Mesenchymal stem cell (in vitro differentiated cells and primary cell): Measurements from ENCODE around the gene OR7C2.

Experiments
- DNase-seq: peaks from one replicate; pipeline ENCODE4 v3.0.0-alpha.2; 2013
- H2AFZ ChIP-seq: one replicate; pipeline ENCODE4 v1.6.1; 2013; ENCODE audit warnings: low read depth, mild to moderate bottlenecking, control low read depth, inconsistent platforms, low read length, moderate library complexity
- H2AK5ac ChIP-seq: 2 replicates; pipeline ENCODE4 v1.6.1; 2013; ENCODE audit warnings: low read length, moderate library complexity, mild to moderate bottlenecking, inconsistent platforms; ENCODE audit not compliant: severe bottlenecking
- H2BK120ac ChIP-seq: one replicate; pipeline ENCODE4 v1.6.1; 2013; ENCODE audit warnings: low read depth, mild to moderate bottlenecking, inconsistent platforms, low read length, moderate library complexity
- H2BK12ac ChIP-seq, 2 experiments: one replicate each; pipeline ENCODE4 v1.6.1; 2013; ENCODE audit warnings: inconsistent platforms in 2 of 2, low read length in 2 of 2, mild to moderate bottlenecking in 2 of 2, moderate library complexity in 2 of 2, control low read depth in 1 of 2
- H2BK15ac ChIP-seq: one replicate; pipeline ENCODE4 v1.6.1; 2013; ENCODE audit warnings: mild to moderate bottlenecking, low read depth, inconsistent platforms; ENCODE audit not compliant: poor library complexity, severe bottlenecking
- H2BK5ac ChIP-seq: 2 replicates; pipeline ENCODE4 v1.6.1; 2013; ENCODE audit warnings: low read depth, mild to moderate bottlenecking, low read length, control low read depth, inconsistent platforms; ENCODE audit not compliant: poor library complexity, severe bottlenecking
- H3K14ac ChIP-seq, 2 experiments: one replicate each; pipeline ENCODE4 v1.6.1; 2013; ENCODE audit warnings: inconsistent platforms in 2 of 2, low read length in 2 of 2, control low read depth in 1 of 2, mild to moderate bottlenecking in 1 of 2, moderate library complexity in 1 of 2
- H3K18ac ChIP-seq, 2 experiments: one replicate each; pipeline ENCODE4 v1.6.1; 2013; ENCODE audit warnings: inconsistent platforms in 2 of 2, low read length in 2 of 2, control low read depth in 1 of 2, low read depth in 1 of 2, mild to moderate bottlenecking in 1 of 2
- H3K23ac ChIP-seq, 2 experiments: one replicate each; pipeline ENCODE4 v1.6.1; 2013; ENCODE audit warnings: inconsistent platforms in 2 of 2, low read length in 2 of 2, mild to moderate bottlenecking in 2 of 2, moderate library complexity in 2 of 2, control low read depth in 1 of 2
- H3K27ac ChIP-seq: 2 replicates; pipeline ENCODE4 v1.5.1; 2013; ENCODE audit warnings: mild to moderate bottlenecking, moderate library complexity, low read length, control low read depth, inconsistent platforms; ENCODE audit not compliant: poor library complexity, severe bottlenecking
- H3K27me3 ChIP-seq, 2 experiments: 2 replicates each; pipeline versions ENCODE4 v1.6.1 to v1.7.0; 2013; ENCODE audit warnings: low read length in 2 of 2, mild to moderate bottlenecking in 2 of 2, moderate library complexity in 2 of 2, control low read depth in 1 of 2, inconsistent platforms in 1 of 2; ENCODE audit not compliant: control insufficient read depth in 1 of 2, insufficient read depth in 1 of 2
- H3K36me3 ChIP-seq, 2 experiments: 2 replicates each; pipeline versions ENCODE4 v1.6.1 to v1.7.0; 2013; ENCODE audit warnings: low read length in 2 of 2, control low read depth in 1 of 2, inconsistent platforms in 1 of 2, low read depth in 1 of 2, mild to moderate bottlenecking in 1 of 2; ENCODE audit not compliant: insufficient read depth in 2 of 2, control insufficient read depth in 1 of 2
- H3K4ac ChIP-seq, 2 experiments: one replicate each; pipeline ENCODE4 v1.6.1; 2013; ENCODE audit warnings: inconsistent platforms in 2 of 2, low read length in 2 of 2, mild to moderate bottlenecking in 2 of 2, moderate library complexity in 2 of 2, control low read depth in 1 of 2, low read depth in 1 of 2
- H3K4me1 ChIP-seq: 2 replicates; pipeline ENCODE4 v1.6.1; 2013; ENCODE audit warnings: low read depth, low read length, control low read depth; ENCODE audit not compliant: control insufficient read depth, insufficient read depth
- H3K4me2 ChIP-seq: 2 replicates; pipeline ENCODE4 v1.6.1; 2013; ENCODE audit warnings: low read length, mild to moderate bottlenecking, inconsistent platforms; ENCODE audit not compliant: poor library complexity, severe bottlenecking
- H3K4me3 ChIP-seq, 2 experiments: 2 replicates each; pipeline versions ENCODE4 v1.5.1 to v1.7.0; 2013; ENCODE audit warnings: low read length in 2 of 2, mild to moderate bottlenecking in 2 of 2, control low read depth in 1 of 2, low read depth in 1 of 2; ENCODE audit not compliant: insufficient read depth in 1 of 2
- H3K79me1 ChIP-seq: replicated peaks from 2 replicates; pipeline ENCODE4 v1.6.1; 2013; ENCODE audit warnings: mild to moderate bottlenecking, control low read depth, low read length, inconsistent platforms; ENCODE audit not compliant: poor library complexity, severe bottlenecking
- H3K9ac ChIP-seq: 2 replicates; pipeline ENCODE4 v1.7.0; 2013; ENCODE audit warnings: mild to moderate bottlenecking, low read length, moderate library complexity
- H3K9me3 ChIP-seq: 2 replicates; pipeline ENCODE4 v1.7.0; 2013; ENCODE audit warnings: mild to moderate bottlenecking, low read length; ENCODE audit not compliant: control insufficient read depth
- H4K8ac ChIP-seq: one replicate; pipeline ENCODE4 v1.6.1; 2013; ENCODE audit warnings: inconsistent platforms, mild to moderate bottlenecking, low read length, moderate library complexity
- H4K91ac ChIP-seq: one replicate; pipeline ENCODE4 v1.6.1; 2013; ENCODE audit warnings: mild to moderate bottlenecking, low read length, inconsistent platforms
- WGBS: methylation state at CpG from one replicate; pipeline ENCODE4 v1.1.7; 2013; ENCODE audit warnings: mixed read lengths; 5-methylcytosine and 5-hydroxymethylcytosine counted together

The OR7C2 gene

DNA sequence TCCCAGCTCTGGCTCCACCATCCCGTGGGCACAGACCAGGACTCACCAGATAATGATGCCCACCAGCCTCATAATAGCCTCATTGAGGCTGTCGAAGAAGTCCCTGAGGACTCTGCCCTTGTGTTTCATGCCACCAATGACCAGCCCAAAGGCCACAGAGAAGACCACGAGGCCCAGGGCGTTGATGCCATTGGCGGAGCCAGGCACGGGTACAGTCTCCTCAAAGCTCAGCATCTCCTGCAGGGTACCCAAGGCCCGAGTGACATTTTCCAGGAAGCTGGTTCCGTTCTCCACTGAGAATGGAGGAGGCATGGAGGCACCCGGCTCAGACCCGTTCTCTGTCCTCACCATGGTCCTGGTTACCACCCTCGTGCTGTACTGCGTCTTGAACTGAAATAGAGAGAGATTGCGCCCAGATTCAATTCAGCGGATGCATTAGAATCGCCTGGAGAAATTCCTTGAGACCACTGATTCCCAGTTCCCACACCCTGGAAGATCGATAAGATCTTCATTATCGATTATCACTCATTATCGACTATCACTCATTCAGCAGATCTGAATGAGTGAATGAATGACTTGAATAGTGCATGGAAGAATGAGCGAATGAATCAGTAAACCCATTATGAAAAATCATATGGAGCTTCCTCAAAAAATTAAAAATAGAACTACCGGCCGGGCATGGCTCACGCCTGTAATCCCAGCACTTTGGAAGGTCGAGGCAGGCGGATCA lies 20.8 kb downstream of the OR7C2 start:
- Histone ChIP-seq H3K36me3 (no peaks in the 10 kb centered on the region), H3K9me3 (peaks cover 38% of the 10 kb centered on the region), H2AK5ac (no peak overlapping the region), H3K4me1 (no peaks in the 10 kb centered on the region), H3K4ac (no peak overlapping the region), H3K18ac (no peak overlapping the region), H3K4me3 (no peak overlapping the region), H4K91ac (no peak overlapping the region), H2AFZ (no peak overlapping the region), H3K23ac (no peak overlapping the region), H3K27ac (no peak overlapping the region), H3K4me2 (no peak overlapping the region), H3K14ac (no peak overlapping the region), H3K9ac (no peak overlapping the region), H4K8ac (no peak overlapping the region), H3K27me3 (no peaks in the 10 kb centered on the region), H2BK15ac (no peak overlapping the region), H2BK12ac (no peak overlapping the region), H3K79me1 (no peaks in the 10 kb centered on the region), H2BK120ac (no peak overlapping the region), H2BK5ac (no peak overlapping the region)
- 81% methylated on average over 22 of the region's 24 CpGs for WGBS
- DNase-seq, result no peak

DNA sequence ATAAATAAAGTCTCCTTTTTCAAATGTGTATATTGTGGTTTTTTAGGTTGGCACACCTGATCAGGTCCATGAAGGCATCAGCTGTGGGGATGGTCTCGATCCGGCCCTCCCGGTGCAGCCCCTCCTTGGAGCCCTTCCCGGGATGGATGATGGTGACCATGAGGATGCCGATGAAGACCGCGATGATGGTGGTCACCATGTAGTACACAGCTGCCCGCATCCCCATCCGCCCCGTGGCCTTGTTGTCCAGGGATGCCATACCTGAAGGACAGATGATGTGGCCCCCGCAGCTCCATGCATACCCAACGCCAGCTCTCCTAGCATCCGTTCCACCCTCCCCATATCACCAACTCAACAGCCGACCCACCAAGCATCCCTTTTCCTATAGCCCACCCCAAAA lies 27.0 kb downstream of the OR7C2 start:
- H2BK120ac ChIP-seq, result no peak overlapping the region
- no peak overlapping the region for H3K4me3 ChIP-seq
- H3K14ac ChIP-seq, result no peak overlapping the region
- H3K18ac ChIP-seq, result no peak overlapping the region
- no peak overlapping the region for H2BK5ac ChIP-seq
- H4K8ac ChIP-seq, result no peak overlapping the region
- H3K4ac ChIP-seq, result no peak overlapping the region
- H3K27me3 ChIP-seq, result no peaks in the 10 kb centered on the region
- no peaks in the 10 kb centered on the region for H3K36me3 ChIP-seq
- H3K4me2 ChIP-seq, result no peak overlapping the region
- H2BK15ac ChIP-seq, result no peak overlapping the region
- H3K23ac ChIP-seq, result no peak overlapping the region
- H3K27ac ChIP-seq, result no peak overlapping the region
- 92% methylated on average over 14 of the region's 14 CpGs for WGBS
- no peak overlapping the region for H4K91ac ChIP-seq
- peaks cover 5% of the 10 kb centered on the region for H3K9me3 ChIP-seq
- H3K4me1 ChIP-seq, result no peaks in the 10 kb centered on the region
- no peak for DNase-seq
- H2AFZ ChIP-seq, result no peak overlapping the region
- no peak overlapping the region for H2BK12ac ChIP-seq
- no peak overlapping the region for H2AK5ac ChIP-seq
- H3K9ac ChIP-seq, result no peak overlapping the region
- no peaks in the 10 kb centered on the region for H3K79me1 ChIP-seq

DNA sequence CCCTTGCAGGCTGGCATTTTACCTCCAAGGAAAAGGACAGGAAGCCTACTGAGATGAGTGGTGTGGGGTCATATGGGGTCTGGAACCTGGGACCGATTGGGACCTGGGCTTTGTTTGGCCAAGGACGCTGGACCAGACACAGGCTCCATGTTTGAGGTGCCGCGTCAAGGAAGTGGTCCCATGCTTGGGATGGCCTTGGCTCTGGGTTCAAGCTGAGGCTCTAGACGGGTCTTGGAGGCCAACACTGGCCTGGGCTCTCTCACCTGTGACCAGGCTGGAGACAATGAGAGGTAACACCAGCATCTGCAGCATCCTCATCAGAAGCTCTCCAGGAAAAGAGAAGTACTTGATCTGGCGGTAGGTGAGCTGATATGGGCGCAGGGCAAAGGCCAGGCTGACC lies 30.2 kb downstream of the OR7C2 start:
- Histone ChIP-seq H2AFZ (no peak overlapping the region), H4K8ac (no peak overlapping the region), H3K4me1 (no peaks in the 10 kb centered on the region), H2BK15ac (no peak overlapping the region), H3K79me1 (no peaks in the 10 kb centered on the region), H2AK5ac (no peak overlapping the region), H2BK12ac (no peak overlapping the region), H2BK5ac (no peak overlapping the region), H3K23ac (no peak overlapping the region), H3K9me3 (peaks cover 5% of the 10 kb centered on the region), H3K36me3 (no peaks in the 10 kb centered on the region), H3K14ac (no peak overlapping the region), H3K4me2 (no peak overlapping the region), H3K27ac (no peak overlapping the region), H3K9ac (no peak overlapping the region), H3K4ac (no peak overlapping the region), H3K4me3 (no peak overlapping the region), H2BK120ac (no peak overlapping the region), H3K27me3 (no peaks in the 10 kb centered on the region), H3K18ac (no peak overlapping the region), H4K91ac (no peak overlapping the region)
- no peak for DNase-seq
- WGBS, result 81% methylated on average over 7 of the region's 7 CpGs

DNA sequence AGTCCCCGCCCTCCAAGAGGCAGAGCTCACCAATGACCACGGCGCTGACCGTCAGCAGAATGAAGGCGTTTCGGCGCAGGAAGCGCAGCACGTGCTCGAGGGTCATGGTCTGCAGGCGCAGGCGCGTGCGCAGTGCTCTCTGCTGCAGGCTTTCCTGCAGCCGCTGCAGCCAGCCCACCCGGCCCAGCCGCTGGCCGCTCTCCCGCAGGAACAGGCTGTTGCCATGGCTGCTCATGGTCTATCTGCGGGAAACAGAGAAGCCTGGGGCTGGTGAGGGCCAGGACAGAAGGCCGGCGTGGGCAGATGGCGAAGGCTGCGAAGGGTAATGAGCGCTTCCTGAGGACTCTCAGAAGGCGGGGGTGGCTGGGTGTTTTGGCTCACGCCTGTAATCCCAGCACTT lies 31.4 kb downstream of the OR7C2 start:
- Histone ChIP-seq H4K8ac (no peak overlapping the region), H3K9ac (no peak overlapping the region), H3K9me3 (peaks cover 9% of the 10 kb centered on the region), H3K4me1 (no peaks in the 10 kb centered on the region), H2AFZ (no peak overlapping the region), H4K91ac (no peak overlapping the region), H2BK120ac (no peak overlapping the region), H3K36me3 (no peaks in the 10 kb centered on the region), H3K4me3 (no peak overlapping the region), H2BK12ac (no peak overlapping the region), H3K79me1 (no peaks in the 10 kb centered on the region), H3K27me3 (peaks cover 0 to 9% of the 10 kb centered on the region in 2 experiments), H2AK5ac (no peak overlapping the region), H2BK15ac (no peak overlapping the region), H3K23ac (no peak overlapping the region), H3K18ac (no peak overlapping the region), H3K27ac (no peak overlapping the region), H2BK5ac (no peak overlapping the region), H3K14ac (no peak overlapping the region), H3K4ac (no peak overlapping the region), H3K4me2 (no peak overlapping the region)
- no peak for DNase-seq
- 91% methylated on average over 27 of the region's 27 CpGs for WGBS
